Tibial nerve (tissue), 4 donors: ENCODE measurements around the gene MXD3. TPM values are rescaled to one million over a fixed set of nuclear protein-coding genes. Genes with fewer than 3 reads are reported as not detected.

Source experiments
- DNase-seq, 2 donors: peaks; one replicate each; pipeline ENCODE4 v3.0.0-alpha.2; 2019; ENCODE audit warnings: low spot score in 2 of 2
- H3K27ac ChIP-seq, 4 donors: fragments of 200-600 bp; sonication (generic) in 3 of 4; one replicate each; pipeline ENCODE4 v1.5.1; 2017 to 2019; ENCODE audit warnings: mild to moderate bottlenecking in 1 of 4
- H3K27me3 ChIP-seq, 2 donors: fragments of 200-600 bp; sonication (generic) in 1 of 2; one replicate each; pipeline versions ENCODE4 v1.5.1 to v1.6.0; 2017 to 2019
- H3K36me3 ChIP-seq, 3 donors: fragments of 200-600 bp; sonication (generic); one replicate each; pipeline ENCODE4 v1.5.1; 2018 to 2019
- H3K4me1 ChIP-seq, 4 donors: fragments of 200-600 bp; sonication (generic) in 3 of 4; one replicate each; pipeline ENCODE4 v1.5.1; 2017 to 2019
- H3K4me3 ChIP-seq, 4 donors: fragments of 200-600 bp; sonication (generic) in 3 of 4; one replicate each; pipeline ENCODE4 v1.5.1; 2017 to 2019; ENCODE audit warnings: mild to moderate bottlenecking in 1 of 4, moderate library complexity in 1 of 4
- H3K9me3 ChIP-seq, 4 donors: fragments of 200-600 bp; sonication (generic) in 3 of 4; one replicate each; pipeline ENCODE4 v1.5.1; 2017 to 2019
- EP300 ChIP-seq, 2 donors: sonication (generic); formaldehyde crosslinking; IDR thresholded peaks; one replicate each; pipeline ENCODE4 v1.6.1; 2017; ENCODE audit warnings: antibody characterized with exemption in 2 of 2, mild to moderate bottlenecking in 1 of 2
- POLR2A ChIP-seq, 2 donors: fragments of 450-650 bp; IDR thresholded peaks; one replicate each; pipeline ENCODE4 v1.6.1; 2017; ENCODE audit warnings: antibody characterized with exemption in 2 of 2, mild to moderate bottlenecking in 2 of 2, moderate library complexity in 2 of 2
- WGBS, 2 donors: methylation state at CpG; one replicate each; pipeline ENCODE4 v1.1.5; 2018; 5-methylcytosine and 5-hydroxymethylcytosine counted together
- total RNA-seq, 4 donors: library from RNA; depleted of rRNA; stranded (reverse); fragments of >200 nt; gene quantifications; one replicate each; pipeline ENCODE4 v1.1.0, GENCODE V29; 2016
- TF ChIP-seq, protein P1 (sequence below), 5 experiments: fragments of 200-600 bp in 3 of 5; fragments of 450-650 bp in 2 of 5; sonication (generic) in 3 of 5; IDR thresholded peaks; one replicate each; pipeline ENCODE4 v1.5.1; 2016 to 2019; ENCODE audit warnings: antibody characterized with exemption in 5 of 5, mild to moderate bottlenecking in 3 of 5, moderate library complexity in 2 of 5

The MXD3 gene
- total RNA-seq, 4 donors from 2014 or later = 5.2 to 33.9 (median 14.7) TPM

GRCh38 chr5:177357459-177358351 is 46.0 kb upstream of the MXD3 start, which contains the start of gene RGS14:
Gene RGS14, plus strand, starts transcription at chr5:177357924. Its CDS starts 101 bp downstream, at chr5:177358025.
- Histone ChIP-seq H3K27ac (peak within 1 kb of the TSS in 2 of 4 donors; percentile 22 to 47), H3K4me3 (peak within 1 kb of the TSS in 2 of 4 donors; percentile 50 to 53), H3K4me1 (peaks cover 0 to 29% (median 11%) of the 10 kb centered on the region in 4 donors), H3K36me3 (no peaks in the 10 kb centered on the region), H3K27me3 (no peaks in the 10 kb centered on the region), H3K9me3 (no peaks in the 10 kb centered on the region)
- 53 to 54% methylated on average over 17 to 33 of the region's 37 CpGs for WGBS, 2 donors
- TF ChIP-seq POLR2A (IDR thresholded peaks at IDR 0.05) = no peak
- TF ChIP-seq, protein P1, sequence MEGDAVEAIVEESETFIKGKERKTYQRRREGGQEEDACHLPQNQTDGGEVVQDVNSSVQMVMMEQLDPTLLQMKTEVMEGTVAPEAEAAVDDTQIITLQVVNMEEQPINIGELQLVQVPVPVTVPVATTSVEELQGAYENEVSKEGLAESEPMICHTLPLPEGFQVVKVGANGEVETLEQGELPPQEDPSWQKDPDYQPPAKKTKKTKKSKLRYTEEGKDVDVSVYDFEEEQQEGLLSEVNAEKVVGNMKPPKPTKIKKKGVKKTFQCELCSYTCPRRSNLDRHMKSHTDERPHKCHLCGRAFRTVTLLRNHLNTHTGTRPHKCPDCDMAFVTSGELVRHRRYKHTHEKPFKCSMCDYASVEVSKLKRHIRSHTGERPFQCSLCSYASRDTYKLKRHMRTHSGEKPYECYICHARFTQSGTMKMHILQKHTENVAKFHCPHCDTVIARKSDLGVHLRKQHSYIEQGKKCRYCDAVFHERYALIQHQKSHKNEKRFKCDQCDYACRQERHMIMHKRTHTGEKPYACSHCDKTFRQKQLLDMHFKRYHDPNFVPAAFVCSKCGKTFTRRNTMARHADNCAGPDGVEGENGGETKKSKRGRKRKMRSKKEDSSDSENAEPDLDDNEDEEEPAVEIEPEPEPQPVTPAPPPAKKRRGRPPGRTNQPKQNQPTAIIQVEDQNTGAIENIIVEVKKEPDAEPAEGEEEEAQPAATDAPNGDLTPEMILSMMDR (IDR thresholded peaks at IDR 0.05) = no peak
- TF ChIP-seq EP300 (IDR thresholded peaks at IDR 0.05) = no peak
- DNase-seq = peak in 1 of 2 donors; percentile 27

GRCh38 chr5:177357146-177357458 is 45.4 kb upstream of the MXD3 start:
- Histone ChIP-seq H3K4me3 (no peak overlapping the region), H3K36me3 (no peaks in the 10 kb centered on the region), H3K9me3 (no peaks in the 10 kb centered on the region), H3K27ac (peak overlapping the region in 1 of 4 donors; percentile 19), H3K4me1 (peaks cover 0 to 24% (median 9%) of the 10 kb centered on the region in 4 donors), H3K27me3 (no peaks in the 10 kb centered on the region)
- no peak for DNase-seq
- 86 to 89% methylated on average over 5 of the region's 5 CpGs for WGBS, 2 donors
- TF ChIP-seq EP300 (IDR thresholded peaks at IDR 0.05) (no peak), POLR2A (IDR thresholded peaks at IDR 0.05) (no peak)
- TF ChIP-seq, protein P1 (IDR thresholded peaks at IDR 0.05) = no peak

DNA sequence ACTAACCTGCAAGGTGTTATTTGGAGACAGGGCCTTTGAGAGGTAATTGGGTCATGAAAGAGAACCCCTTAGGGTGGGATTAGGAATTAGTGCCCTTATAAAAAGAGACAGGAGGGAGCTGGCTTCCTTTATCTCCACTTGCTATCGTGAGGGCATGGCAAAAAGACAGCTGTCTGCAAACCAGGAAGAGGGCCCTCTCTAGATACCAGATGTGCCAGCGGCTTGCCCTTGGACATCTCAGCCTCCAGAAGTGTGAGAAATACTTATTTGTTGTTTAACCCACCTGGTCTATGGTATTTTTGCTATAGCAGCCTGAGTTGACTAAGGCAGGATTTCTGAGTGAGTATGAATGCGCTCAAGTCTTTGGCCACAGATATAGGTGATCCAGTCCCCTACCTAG is 45.0 kb upstream of the MXD3 start:
- no peaks in the 10 kb centered on the region for H3K36me3 ChIP-seq
- no peak overlapping the region for H3K4me3 ChIP-seq
- TF ChIP-seq, protein P1 (IDR thresholded peaks at IDR 0.05) = no peak
- TF ChIP-seq EP300 (IDR thresholded peaks at IDR 0.05) (no peak), POLR2A (IDR thresholded peaks at IDR 0.05) (no peak)
- no peak for DNase-seq
- no peaks in the 10 kb centered on the region for H3K9me3 ChIP-seq
- H3K4me1 ChIP-seq = peaks cover 0 to 27% (median 9%) of the 10 kb centered on the region in 4 donors
- peak overlapping the region in 1 of 4 donors; percentile 5 for H3K27ac ChIP-seq
- H3K27me3 ChIP-seq = no peaks in the 10 kb centered on the region
- WGBS, 2 donors = 56 to 75% methylated on average over 3 of the region's 3 CpGs

DNA sequence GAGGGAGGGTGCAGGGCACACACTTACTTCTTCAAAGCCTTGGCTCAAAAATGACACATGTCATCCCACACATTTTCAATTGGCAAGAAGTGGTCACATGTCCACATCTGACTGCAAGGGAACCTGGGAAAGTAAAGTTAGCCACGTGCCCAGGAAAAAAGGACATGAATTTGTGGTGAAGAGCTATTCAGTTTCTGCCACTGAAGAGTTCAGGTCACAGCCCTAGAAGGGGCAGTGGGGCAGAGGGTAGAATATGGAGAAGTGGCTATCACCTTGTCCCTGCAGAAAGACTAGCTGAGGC is 44.1 kb upstream of the MXD3 start:
- Histone ChIP-seq H3K4me3 (no peak overlapping the region), H3K4me1 (peaks cover 0 to 24% (median 10%) of the 10 kb centered on the region in 4 donors), H3K27ac (no peak overlapping the region), H3K27me3 (no peaks in the 10 kb centered on the region), H3K9me3 (no peaks in the 10 kb centered on the region), H3K36me3 (no peaks in the 10 kb centered on the region)
- TF ChIP-seq EP300 (IDR thresholded peaks at IDR 0.05) (no peak), POLR2A (IDR thresholded peaks at IDR 0.05) (no peak)
- TF ChIP-seq, protein P1 (IDR thresholded peaks at IDR 0.05) = no peak
- 11 to 19% methylated on average over 1 of the region's 1 CpG for WGBS, 2 donors
- no peak for DNase-seq

DNA sequence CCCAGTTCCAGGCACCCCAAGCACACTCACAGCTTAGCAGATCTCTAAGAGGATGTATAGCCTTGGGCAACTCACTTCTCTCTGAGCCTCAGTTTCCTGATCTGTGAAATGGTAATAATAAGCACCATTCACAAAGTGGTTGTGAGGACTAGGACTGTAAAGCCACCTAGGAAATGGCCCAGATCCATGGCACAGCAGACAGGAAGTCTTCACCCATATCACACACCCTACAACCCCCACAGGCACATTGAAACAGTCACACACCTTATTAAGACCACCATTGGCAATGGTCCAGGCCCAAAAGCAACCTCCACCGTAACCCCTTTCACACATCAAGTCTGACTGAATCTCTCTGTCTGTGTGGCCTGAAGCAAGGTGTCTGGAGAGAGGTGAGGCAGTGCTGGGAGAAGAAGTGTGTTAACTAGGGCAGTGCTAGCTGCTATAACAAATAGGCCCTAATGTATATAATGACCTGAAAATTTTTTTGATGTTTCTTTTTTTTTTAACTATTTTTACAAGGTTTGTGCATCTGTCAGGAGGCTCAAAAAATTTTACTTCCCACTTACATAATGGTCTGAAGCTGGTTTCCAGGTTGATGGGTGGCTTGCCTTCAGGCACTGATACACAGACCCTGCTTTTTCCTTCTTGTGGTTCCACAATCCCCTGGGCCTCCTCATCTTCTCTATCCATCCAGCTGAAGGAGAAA is 43.6 kb upstream of the MXD3 start:
- no peak for DNase-seq
- peaks cover 0 to 29% (median 15%) of the 10 kb centered on the region in 4 donors for H3K4me1 ChIP-seq
- H3K9me3 ChIP-seq = no peaks in the 10 kb centered on the region
- no peaks in the 10 kb centered on the region for H3K27me3 ChIP-seq
- H3K27ac ChIP-seq = no peak overlapping the region
- 85 to 88% methylated on average over 1 of the region's 1 CpG for WGBS, 2 donors
- no peak overlapping the region for H3K4me3 ChIP-seq
- TF ChIP-seq, protein P1 (IDR thresholded peaks at IDR 0.05) = no peak
- TF ChIP-seq POLR2A (IDR thresholded peaks at IDR 0.05) (no peak), EP300 (IDR thresholded peaks at IDR 0.05) (no peak)
- H3K36me3 ChIP-seq = peaks cover 0 to under 1% (median 0%) of the 10 kb centered on the region in 3 donors
